ENCODE results near the gene HECW1.

Gene HECW1

GRCh38 chr7:43276547-43276946, 164.1 kb downstream of the HECW1 start:
- DNase-seq: no peak

GRCh38 chr7:43278088-43278644, 165.7 kb downstream of the HECW1 start:
- no peak for DNase-seq

GRCh38 chr7:43281268-43281667, 168.8 kb downstream of the HECW1 start:
- DNase-seq: no peak

GRCh38 chr7:43283706-43284105, 171.3 kb downstream of the HECW1 start:
- no peak for DNase-seq

- no peak for DNase-seq
These were observed 177.4 kb downstream of the HECW1 start for GRCh38 chr7:43289826-43290225.

- no peak for DNase-seq
These were observed 178.5 kb downstream of the HECW1 start for GRCh38 chr7:43290978-43291377.

DNA sequence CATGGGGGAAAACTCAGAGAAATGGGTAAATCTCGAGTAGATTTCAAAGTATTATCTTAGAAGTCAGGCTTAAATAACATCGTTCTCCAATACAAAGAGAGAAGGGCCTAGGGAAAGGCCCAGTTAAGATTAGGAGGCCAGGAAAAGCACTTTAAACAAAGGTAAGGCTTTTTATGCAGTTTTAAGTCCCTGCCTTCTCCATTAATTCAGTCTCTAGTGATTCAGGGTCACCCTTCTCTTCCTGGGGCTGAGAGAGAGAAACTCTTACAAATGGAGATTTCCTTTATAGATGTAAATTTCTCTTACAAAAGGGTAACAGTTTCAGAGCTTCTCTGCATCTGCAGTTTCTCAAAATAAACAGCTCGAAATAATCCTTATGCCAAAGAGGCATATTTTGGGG, 179.3 kb downstream of the HECW1 start:
- no peak for DNase-seq

DNA sequence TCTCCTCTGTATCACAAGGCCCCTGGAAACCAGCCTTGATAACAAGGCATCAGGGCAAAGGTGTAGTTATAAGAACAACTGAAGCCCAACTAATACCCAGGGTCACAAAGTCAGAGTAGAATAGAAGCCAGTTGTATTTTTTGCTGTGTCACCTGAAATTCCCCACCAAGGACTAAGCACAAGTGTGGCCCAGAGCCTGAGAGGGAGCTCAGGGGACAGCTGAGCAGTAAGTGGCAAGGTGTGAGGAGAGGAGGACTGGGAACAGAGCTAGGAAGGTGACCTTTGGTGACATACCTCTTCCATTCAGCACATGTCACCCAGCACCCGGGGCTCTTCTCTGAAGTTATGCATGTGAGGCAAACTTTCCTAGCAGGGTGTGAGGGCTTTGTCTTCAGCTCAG, 179.9 kb downstream of the HECW1 start:
- DNase-seq: no peak

DNA sequence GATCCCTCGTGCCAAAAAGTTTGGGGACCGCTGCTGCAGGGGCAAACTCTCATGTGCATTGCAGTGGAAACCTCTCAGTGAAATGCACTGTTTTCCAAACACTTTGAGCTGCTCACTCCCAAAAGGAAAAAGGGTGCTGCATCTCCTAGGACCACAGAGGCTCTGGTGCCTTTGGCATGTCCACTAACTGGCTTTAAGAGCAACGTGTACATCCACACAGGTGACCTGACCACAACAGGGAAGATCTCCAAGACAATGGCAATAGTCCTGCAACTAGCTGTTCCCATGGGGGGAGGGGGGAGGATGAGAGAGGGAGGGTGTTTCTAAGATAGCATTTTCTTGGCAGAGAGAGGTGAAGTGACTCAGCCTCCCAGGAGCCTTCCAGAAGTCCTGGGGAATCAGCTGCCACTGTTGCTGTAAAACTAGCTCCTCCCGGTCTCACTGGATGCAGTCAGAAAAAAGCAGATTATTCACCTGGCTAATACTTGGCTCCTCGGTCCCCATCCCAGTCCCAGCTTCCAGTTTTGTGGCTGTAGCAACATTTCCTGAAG, 181.7 kb downstream of the HECW1 start:
- DNase-seq: no peak

- no peak for DNase-seq
These were observed 183.0 kb downstream of the HECW1 start for GRCh38 chr7:43295429-43295828.

GRCh38 chr7:43296306-43296705, 183.9 kb downstream of the HECW1 start:
- DNase-seq: no peak

- no peak for DNase-seq
These were observed 186.2 kb downstream of the HECW1 start for GRCh38 chr7:43298617-43299016.

DNA sequence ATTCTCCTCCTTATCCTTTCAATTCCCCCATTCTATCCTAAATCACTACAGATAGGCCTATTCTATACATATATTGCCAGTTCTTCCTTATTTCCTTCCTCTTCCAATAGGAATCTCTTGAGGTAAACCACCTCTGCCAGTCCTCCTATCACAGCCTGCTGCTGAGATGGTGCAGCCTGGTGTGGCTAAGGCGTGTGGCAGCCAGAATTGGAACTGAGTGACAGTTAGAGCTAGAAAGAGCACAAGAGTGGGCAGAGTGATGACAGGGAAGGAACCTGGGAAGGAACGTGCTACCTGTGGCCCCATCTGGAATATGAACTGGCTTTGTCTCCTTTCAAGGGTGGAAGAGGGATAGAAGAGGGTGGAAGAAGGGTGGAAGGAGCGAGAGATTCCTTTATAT, 187.7 kb downstream of the HECW1 start:
- no peak for DNase-seq

DNA sequence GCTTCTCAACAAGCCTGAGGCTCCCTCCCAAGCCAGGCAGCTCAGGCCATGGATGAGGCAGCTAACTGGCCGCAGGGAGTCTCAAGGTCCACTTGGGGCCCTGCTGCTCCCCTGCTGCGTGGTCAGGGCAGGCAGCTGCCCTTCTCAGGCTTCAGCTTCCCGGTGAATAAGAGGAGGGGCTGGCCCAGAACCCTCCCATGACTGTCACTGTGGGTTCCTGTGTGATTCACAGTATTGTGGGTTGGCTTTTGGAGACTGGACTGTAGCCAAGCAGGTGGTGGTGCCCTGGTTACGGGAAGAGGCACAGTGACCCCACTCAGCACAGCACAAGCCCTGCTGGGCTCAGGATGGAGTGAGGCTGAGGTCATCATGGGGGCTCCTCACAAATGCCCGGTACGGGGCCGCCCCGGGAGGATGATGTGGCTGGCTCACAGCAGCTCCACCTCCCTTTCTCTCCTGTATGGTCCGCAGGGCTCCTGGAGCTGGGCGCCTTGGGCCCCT, 189.8 kb downstream of the HECW1 start:
- DNase-seq: no peak

DNA sequence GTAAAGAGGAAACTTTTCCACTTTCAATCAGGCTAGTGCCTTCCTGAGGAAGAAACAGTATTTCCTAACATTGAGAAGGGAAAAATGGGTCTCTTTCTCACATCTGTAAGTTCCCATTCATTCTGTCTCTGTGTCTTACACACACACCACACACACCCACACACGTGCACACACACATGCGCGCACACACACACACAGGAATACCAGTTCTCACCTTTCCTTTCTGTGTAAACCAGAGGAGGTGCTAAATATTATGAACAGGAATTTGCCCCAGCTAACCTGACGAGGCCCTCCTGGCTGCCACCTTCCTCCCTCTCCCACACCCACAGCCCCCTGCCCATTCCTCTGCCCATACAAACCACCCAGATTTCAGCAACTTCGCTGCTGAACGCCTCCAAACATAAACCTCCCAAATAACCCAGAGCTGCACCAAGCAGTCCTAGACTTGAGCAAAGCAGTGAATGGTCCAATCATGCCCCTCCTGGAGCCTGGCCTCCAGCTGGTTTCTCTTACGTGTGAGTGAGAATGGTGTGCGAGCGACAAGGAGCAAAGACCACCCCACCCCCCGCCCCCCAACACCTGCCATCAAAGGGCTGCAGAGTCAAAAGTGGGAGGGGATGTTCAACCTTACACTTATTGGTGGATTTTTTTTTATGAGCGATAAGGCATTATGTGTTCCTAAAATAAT, 190.5 kb downstream of the HECW1 start:
- DNase-seq: no peak

GRCh38 chr7:43303740-43304241, 191.3 kb downstream of the HECW1 start:
- DNase-seq: no peak

- no peak for DNase-seq
These were observed 194.0 kb downstream of the HECW1 start for GRCh38 chr7:43306404-43306803.

GRCh38 chr7:43307522-43307921, 195.1 kb downstream of the HECW1 start:
- no peak for DNase-seq

DNA sequence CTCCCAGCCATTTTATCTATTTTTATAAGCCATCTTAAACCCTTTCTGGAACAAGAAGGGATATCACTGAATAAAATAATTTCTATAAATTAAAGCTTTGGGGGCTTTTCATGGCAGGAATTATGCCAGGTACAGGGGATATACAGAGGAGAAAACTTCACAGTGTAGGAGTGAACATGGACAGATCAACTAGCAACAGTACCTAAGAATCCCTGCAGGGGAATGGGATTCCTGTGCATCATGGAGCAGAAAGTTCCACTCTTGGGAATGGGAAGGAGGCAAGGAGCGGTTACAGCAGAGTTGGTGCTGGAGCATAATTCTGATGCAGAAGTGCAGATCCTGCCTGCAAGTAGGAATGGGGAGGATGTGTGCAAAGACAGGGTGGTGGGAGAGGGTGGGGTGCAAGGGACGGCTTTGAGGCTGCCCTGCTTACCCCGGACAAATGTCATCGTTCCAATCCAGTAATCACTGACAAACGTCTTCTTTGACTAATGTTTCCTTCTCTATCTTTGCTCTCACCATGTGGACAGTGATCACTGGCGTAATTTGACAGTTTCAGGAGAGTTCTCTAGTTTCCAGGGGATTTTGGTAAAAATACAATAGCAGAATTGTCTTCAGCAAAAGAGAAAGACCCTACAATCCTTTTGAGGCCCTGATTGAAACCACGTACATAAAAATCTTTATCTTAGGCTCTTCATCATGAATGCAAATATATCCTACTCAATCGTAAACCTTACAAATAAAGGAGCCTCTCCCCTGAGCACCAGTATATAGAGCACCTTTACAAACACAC, 196.7 kb downstream of the HECW1 start:
- DNase-seq: no peak

GRCh38 chr7:43309706-43310022, 197.2 kb downstream of the HECW1 start:
- DNase-seq: no peak

DNA sequence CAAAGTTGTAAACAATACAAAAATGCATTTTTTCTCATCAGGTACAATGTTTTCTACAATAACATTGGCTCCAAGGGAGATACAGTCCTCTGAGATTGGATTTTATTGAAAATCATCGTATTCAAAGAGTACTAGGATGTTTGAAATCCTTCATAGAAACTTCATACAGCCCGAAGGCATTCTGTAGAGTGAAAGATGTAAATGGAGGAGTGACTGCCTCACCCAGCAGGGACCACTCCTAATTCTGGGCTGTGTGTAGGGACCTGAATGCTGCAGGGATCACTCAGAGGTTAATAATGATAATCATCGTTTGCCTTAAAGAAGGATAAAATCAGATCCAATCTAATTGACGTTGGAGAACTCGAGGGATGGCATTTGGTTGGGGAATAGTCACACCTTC, 198.6 kb downstream of the HECW1 start:
- DNase-seq: no peak

DNA sequence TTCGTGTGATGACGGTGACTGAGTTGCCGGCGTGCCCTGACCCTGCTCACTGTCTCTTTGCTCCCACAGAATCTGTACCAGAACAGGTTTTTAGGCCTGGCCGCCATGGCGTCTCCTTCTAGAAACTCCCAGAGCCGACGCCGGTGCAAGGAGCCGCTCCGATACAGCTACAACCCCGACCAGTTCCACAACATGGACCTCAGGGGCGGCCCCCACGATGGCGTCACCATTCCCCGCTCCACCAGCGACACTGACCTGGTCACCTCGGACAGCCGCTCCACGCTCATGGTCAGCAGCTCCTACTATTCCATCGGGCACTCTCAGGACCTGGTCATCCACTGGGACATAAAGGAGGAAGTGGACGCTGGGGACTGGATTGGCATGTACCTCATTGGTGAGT, 199.2 kb downstream of the HECW1 start:
- DNase-seq: no peak

DNA sequence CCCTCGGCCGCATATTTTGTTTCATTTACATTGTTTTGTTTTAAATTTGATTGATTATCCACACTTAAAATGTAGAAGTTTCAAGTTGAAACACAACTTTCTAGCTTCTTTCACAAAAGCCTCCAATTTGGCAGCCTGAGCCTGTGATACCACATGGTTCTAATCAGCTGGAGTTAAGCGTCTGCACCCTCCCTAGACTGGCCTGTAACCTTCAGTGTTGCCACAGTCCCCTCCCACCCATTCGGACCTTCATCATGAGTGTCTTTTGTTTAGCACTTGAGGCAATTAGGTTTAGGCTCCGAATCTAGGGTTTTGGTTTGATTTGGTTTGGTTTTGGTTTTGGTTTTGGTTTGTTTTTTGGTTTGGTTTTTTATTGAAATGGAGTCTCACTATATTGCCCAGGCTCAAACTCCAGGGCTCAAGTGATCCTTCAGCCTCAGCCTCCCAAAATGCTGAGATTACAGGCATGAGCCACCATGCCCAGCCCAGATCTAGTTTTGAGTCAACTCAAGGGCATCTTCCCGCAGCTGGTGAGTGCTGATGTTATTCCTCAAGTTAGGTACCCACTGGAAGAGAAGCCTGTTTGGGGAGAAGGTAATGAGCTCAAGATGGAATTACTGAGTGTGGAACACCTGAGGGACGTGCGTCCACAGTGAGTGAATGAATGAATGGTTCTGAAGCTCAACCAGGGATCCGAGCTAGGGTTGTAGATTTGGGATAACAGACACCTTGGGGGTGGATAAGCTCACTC, 201.4 kb downstream of the HECW1 start:
- DNase-seq: no peak

Data from activated gamma-delta T cell (primary cell).